ENCODE data around the gene MRNIP.

Gene MRNIP

GRCh38 chr5:179879003-179879689, 20.5 kb upstream of the MRNIP start:
- Histone ChIP-seq H3K4me3 (ENCODE audit: insufficient read depth, low read depth, low read length, poor library complexity, severe bottlenecking) (no peak overlapping the region), H3K27me3 (replicated peaks; ENCODE audit: control insufficient read depth, insufficient read depth, low read length, poor library complexity, severe bottlenecking) (no peaks in the 10 kb centered on the region), H3K9me3 (ENCODE audit: control insufficient read depth, low read length) (peaks cover 10% of the 10 kb centered on the region), H3K27ac (ENCODE audit: insufficient read depth, low read length, poor library complexity, severe bottlenecking) (no peak overlapping the region), H3K36me3 (ENCODE audit: control insufficient read depth, insufficient read depth, low read length) (peaks cover 37% of the 10 kb centered on the region), H3K4me1 (ENCODE audit: control insufficient read depth, insufficient read depth, low read length, poor library complexity, severe bottlenecking) (no peaks in the 10 kb centered on the region)
- no peak for DNase-seq

GRCh38 chr5:179878222-179879002, 19.8 kb upstream of the MRNIP start:
- DNase-seq, result no peak
- no peak overlapping the region for H3K27ac ChIP-seq (ENCODE audit: insufficient read depth, low read length, poor library complexity, severe bottlenecking)
- peaks cover 3% of the 10 kb centered on the region for H3K9me3 ChIP-seq (ENCODE audit: control insufficient read depth, low read length)
- no peaks in the 10 kb centered on the region for H3K27me3 ChIP-seq (replicated peaks; ENCODE audit: control insufficient read depth, insufficient read depth, low read length, poor library complexity, severe bottlenecking)
- no peaks in the 10 kb centered on the region for H3K4me1 ChIP-seq (ENCODE audit: control insufficient read depth, insufficient read depth, low read length, poor library complexity, severe bottlenecking)
- no peak overlapping the region for H3K4me3 ChIP-seq (ENCODE audit: insufficient read depth, low read depth, low read length, poor library complexity, severe bottlenecking)
- peaks cover 36% of the 10 kb centered on the region for H3K36me3 ChIP-seq (ENCODE audit: control insufficient read depth, insufficient read depth, low read length)

- H3K27me3 ChIP-seq (replicated peaks; ENCODE audit: control insufficient read depth, insufficient read depth, low read length, poor library complexity, severe bottlenecking), result no peaks in the 10 kb centered on the region
- no peaks in the 10 kb centered on the region for H3K4me1 ChIP-seq (ENCODE audit: control insufficient read depth, insufficient read depth, low read length, poor library complexity, severe bottlenecking)
- H3K9me3 ChIP-seq (ENCODE audit: control insufficient read depth, low read length), result no peaks in the 10 kb centered on the region
- H3K36me3 ChIP-seq (ENCODE audit: control insufficient read depth, insufficient read depth, low read length), result peaks cover 43% of the 10 kb centered on the region
- no peak overlapping the region for H3K27ac ChIP-seq (ENCODE audit: insufficient read depth, low read length, poor library complexity, severe bottlenecking)
- H3K4me3 ChIP-seq (ENCODE audit: insufficient read depth, low read depth, low read length, poor library complexity, severe bottlenecking), result no peak overlapping the region
- no peak for DNase-seq
Observed at GRCh38 chr5:179876610-179876952, 18.0 kb upstream of the MRNIP start.

GRCh38 chr5:179875741-179876609, 17.4 kb upstream of the MRNIP start:
- DNase-seq, result no peak
- Histone ChIP-seq H3K4me1 (ENCODE audit: control insufficient read depth, insufficient read depth, low read length, poor library complexity, severe bottlenecking) (no peaks in the 10 kb centered on the region), H3K27ac (ENCODE audit: insufficient read depth, low read length, poor library complexity, severe bottlenecking) (no peak overlapping the region), H3K9me3 (ENCODE audit: control insufficient read depth, low read length) (no peaks in the 10 kb centered on the region), H3K4me3 (ENCODE audit: insufficient read depth, low read depth, low read length, poor library complexity, severe bottlenecking) (no peak overlapping the region), H3K36me3 (ENCODE audit: control insufficient read depth, insufficient read depth, low read length) (peaks cover 43% of the 10 kb centered on the region), H3K27me3 (replicated peaks; ENCODE audit: control insufficient read depth, insufficient read depth, low read length, poor library complexity, severe bottlenecking) (no peaks in the 10 kb centered on the region)

- Histone ChIP-seq H3K27me3 (replicated peaks; ENCODE audit: control insufficient read depth, insufficient read depth, low read length, poor library complexity, severe bottlenecking) (no peaks in the 10 kb centered on the region), H3K9me3 (ENCODE audit: control insufficient read depth, low read length) (no peaks in the 10 kb centered on the region), H3K4me1 (ENCODE audit: control insufficient read depth, insufficient read depth, low read length, poor library complexity, severe bottlenecking) (no peaks in the 10 kb centered on the region), H3K36me3 (ENCODE audit: control insufficient read depth, insufficient read depth, low read length) (peaks cover 43% of the 10 kb centered on the region), H3K4me3 (ENCODE audit: insufficient read depth, low read depth, low read length, poor library complexity, severe bottlenecking) (no peak overlapping the region), H3K27ac (ENCODE audit: insufficient read depth, low read length, poor library complexity, severe bottlenecking) (no peak overlapping the region)
- no peak for DNase-seq
Observed at GRCh38 chr5:179874536-179875292, 16.1 kb upstream of the MRNIP start.

GRCh38 chr5:179874136-179874535, 15.5 kb upstream of the MRNIP start:
- H3K36me3 ChIP-seq (ENCODE audit: control insufficient read depth, insufficient read depth, low read length), result peaks cover 39% of the 10 kb centered on the region
- no peak overlapping the region for H3K27ac ChIP-seq (ENCODE audit: insufficient read depth, low read length, poor library complexity, severe bottlenecking)
- no peaks in the 10 kb centered on the region for H3K4me1 ChIP-seq (ENCODE audit: control insufficient read depth, insufficient read depth, low read length, poor library complexity, severe bottlenecking)
- H3K9me3 ChIP-seq (ENCODE audit: control insufficient read depth, low read length), result no peaks in the 10 kb centered on the region
- DNase-seq, result no peak
- no peaks in the 10 kb centered on the region for H3K27me3 ChIP-seq (replicated peaks; ENCODE audit: control insufficient read depth, insufficient read depth, low read length, poor library complexity, severe bottlenecking)
- H3K4me3 ChIP-seq (ENCODE audit: insufficient read depth, low read depth, low read length, poor library complexity, severe bottlenecking), result no peak overlapping the region

- Histone ChIP-seq H3K4me3 (ENCODE audit: insufficient read depth, low read depth, low read length, poor library complexity, severe bottlenecking) (no peak overlapping the region), H3K36me3 (ENCODE audit: control insufficient read depth, insufficient read depth, low read length) (peaks cover 40% of the 10 kb centered on the region), H3K4me1 (ENCODE audit: control insufficient read depth, insufficient read depth, low read length, poor library complexity, severe bottlenecking) (no peaks in the 10 kb centered on the region), H3K9me3 (ENCODE audit: control insufficient read depth, low read length) (no peaks in the 10 kb centered on the region), H3K27me3 (replicated peaks; ENCODE audit: control insufficient read depth, insufficient read depth, low read length, poor library complexity, severe bottlenecking) (no peaks in the 10 kb centered on the region), H3K27ac (ENCODE audit: insufficient read depth, low read length, poor library complexity, severe bottlenecking) (no peak overlapping the region)
- no peak for DNase-seq
Observed at GRCh38 chr5:179873588-179874110, 15.0 kb upstream of the MRNIP start.

GRCh38 chr5:179872828-179873575, 14.4 kb upstream of the MRNIP start:
- Histone ChIP-seq H3K36me3 (ENCODE audit: control insufficient read depth, insufficient read depth, low read length) (peaks cover 42% of the 10 kb centered on the region), H3K27me3 (replicated peaks; ENCODE audit: control insufficient read depth, insufficient read depth, low read length, poor library complexity, severe bottlenecking) (no peaks in the 10 kb centered on the region), H3K4me1 (ENCODE audit: control insufficient read depth, insufficient read depth, low read length, poor library complexity, severe bottlenecking) (no peaks in the 10 kb centered on the region), H3K4me3 (ENCODE audit: insufficient read depth, low read depth, low read length, poor library complexity, severe bottlenecking) (no peak overlapping the region), H3K27ac (ENCODE audit: insufficient read depth, low read length, poor library complexity, severe bottlenecking) (no peak overlapping the region), H3K9me3 (ENCODE audit: control insufficient read depth, low read length) (no peaks in the 10 kb centered on the region)
- no peak for DNase-seq

All from effector memory CD4-positive, alpha-beta T cell (primary cell).